HK-2 (cell line): ENCODE results near the gene LAMA5.
"Not testable (repeated sequence)": the region's sequence is repeated elsewhere in the genome, so short reads cannot be mapped to it uniquely, and the experiment has no call there.

ENCODE experiments used
- DNase-seq: peaks from one replicate; pipeline ENCODE4 v3.0.0-alpha.2; 2018; ENCODE audit not compliant: unreplicated experiment

LAMA5 gene

GRCh38 chr20:62388839-62389600, 21.9 kb upstream of the LAMA5 start:
- no peak for DNase-seq

GRCh38 chr20:62387933-62388635, 21.0 kb upstream of the LAMA5 start:
- DNase-seq = no peak

GRCh38 chr20:62387219-62387913, 20.3 kb upstream of the LAMA5 start:
- no peak for DNase-seq

GRCh38 chr20:62386383-62387218, 19.5 kb upstream of the LAMA5 start, which contains the start of gene RPS21:
TSS of gene RPS21 (plus strand) at chr20:62387103. CDS start at chr20:62387339, 236 bp downstream.
- DNase-seq = peak; percentile 95

DNA sequence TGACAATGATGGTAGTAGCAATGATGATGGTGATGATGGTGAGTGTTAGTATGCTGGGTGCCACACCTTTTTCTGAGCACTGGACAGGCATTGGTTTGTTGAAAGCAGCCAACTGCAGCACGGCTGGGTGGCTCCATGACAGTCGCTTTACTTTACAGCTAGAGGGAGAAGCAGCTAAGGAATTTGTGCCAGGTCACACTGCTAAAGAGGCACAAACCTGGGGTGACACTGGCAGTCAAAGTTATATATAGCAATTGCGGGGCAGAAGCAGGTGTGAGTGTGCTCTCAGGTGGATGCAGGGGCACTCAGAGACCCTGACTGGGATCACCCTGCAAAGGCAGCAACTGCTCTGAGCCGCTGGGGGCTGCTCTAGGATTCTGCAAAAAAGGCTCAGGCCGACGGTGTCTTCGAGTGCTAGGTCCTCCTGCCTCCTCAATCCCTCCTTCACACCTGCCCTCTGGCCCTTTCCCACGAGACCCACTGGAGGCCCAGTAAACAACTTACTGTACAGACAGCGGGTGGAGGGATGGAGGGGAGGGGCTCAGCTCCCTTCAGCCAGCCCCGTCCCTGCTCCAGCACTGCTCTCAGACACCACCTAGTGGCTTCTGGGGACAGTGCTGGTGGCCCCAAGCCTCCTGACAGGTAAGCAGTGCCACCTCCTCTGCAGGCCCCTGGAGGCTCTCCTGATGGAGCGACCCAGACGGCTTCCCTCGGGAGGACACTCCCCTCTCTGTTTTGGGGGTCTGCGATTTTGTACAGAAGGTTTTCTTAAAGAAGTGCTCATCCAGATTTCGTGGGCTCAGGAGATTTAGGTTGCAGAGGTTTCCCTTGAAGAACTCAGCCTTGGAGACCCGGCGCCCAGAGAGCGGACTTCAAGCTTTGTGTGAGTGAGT, 15.4 kb upstream of the LAMA5 start:
- peak; percentile 87 for DNase-seq

- DNase-seq = no peak
These were observed 14.7 kb upstream of the LAMA5 start for GRCh38 chr20:62381842-62382241.

GRCh38 chr20:62381202-62381797, 14.2 kb upstream of the LAMA5 start:
- DNase-seq = peak; percentile 77

GRCh38 chr20:62378215-62378614, 11.1 kb upstream of the LAMA5 start:
- DNase-seq = no peak

DNA sequence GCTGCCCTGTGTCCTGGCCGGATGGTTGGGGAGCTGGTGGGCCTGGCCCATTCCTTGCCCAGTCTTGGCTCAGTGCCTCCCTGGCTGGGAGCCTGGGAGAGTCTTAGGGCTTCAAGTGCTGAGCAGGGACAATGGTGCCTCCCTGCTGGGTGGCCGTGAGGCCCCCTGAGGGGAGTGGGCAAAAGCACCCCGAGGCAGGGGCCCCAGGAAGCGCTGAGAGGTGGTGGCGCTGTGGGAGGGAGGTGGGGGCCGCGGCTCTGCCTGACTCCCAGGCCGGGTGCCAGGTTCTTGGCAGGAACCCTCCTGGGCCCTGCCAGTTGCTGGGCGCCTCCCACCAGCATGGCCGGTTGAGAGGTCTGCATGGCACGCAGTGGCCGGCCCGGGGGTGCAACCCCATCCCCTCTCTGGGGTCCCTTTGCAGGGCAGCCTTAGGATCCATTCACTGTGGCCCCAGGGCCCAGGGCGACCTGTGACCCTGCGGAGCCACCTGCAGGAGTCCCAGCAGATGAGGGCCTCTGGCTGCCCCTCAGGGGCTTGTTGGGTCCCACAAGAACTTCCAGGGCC, 10.6 kb upstream of the LAMA5 start:
- DNase-seq = no peak

DNA sequence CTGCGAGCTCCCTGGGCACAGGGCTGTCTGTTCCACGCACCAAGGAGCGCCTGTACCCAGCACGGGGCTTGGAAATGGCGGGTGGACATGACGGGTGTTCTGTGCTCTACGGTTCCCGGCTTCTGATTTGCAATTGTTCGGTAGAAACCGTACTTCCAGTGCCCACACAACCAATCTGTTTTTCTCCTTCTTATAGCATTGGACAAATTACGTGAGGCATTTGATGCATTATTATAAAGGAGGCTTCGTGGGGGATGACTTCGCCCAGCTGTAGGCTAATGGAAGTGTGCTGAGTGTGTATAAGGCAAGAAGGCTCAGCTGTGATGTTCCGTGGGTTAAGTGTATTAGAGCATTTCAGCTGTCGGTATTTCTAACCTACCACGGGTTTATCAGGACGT, 10.0 kb upstream of the LAMA5 start:
- no peak for DNase-seq

DNA sequence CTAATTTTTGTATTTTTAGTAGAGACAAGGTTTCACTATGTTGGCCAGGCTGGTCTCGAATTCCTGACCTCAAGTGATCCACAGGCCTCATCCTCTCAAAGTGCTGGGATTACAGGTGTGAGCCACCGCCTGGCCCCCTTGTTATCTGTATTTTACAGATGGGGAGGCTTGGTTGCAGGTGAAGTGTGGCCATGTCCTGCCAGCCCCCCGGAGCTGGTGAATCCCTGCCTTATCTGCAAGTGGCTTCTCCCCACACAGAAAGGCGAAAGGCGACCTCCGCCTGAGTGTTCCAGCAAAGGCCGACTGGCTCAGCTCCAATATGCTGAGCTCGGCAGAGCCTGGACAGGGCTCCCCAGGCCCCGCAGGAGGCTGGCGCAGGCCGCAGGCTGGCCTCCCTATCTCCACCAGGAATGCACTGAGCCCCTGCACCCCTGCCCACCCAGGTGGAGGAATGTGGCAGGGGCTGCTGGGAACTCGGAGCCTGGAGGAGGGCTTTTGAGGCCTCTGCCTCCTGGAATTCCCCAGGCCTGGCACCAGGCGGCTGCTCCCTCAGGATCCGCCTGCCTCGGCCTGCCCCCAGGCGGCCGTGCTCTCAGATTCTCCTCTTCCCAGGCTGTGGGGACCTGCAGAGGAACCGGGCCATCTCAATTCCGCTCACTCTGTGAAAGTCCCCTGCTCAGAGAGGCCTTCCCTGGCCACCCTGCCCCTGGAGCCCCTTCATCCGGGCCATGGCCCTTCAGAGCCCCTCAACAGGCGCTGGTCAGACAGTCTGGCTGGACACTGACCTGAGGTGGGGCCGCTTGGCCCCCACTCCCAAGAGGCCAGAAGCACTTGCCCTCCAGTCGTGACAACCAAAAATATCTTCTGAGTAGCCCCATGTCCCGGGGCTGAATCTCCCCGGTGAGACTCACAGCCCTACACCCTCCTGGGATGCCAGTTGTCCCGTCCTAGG, 9.3 kb upstream of the LAMA5 start:
- DNase-seq = peak; percentile 83

- DNase-seq = no peak
These were observed 7.4 kb upstream of the LAMA5 start for GRCh38 chr20:62374331-62375152.

GRCh38 chr20:62373631-62374179, 6.6 kb upstream of the LAMA5 start:
- DNase-seq = not testable (repeated sequence)

- DNase-seq = no peak
These were observed 5.2 kb upstream of the LAMA5 start for GRCh38 chr20:62372042-62372993.

GRCh38 chr20:62371588-62372041, 4.5 kb upstream of the LAMA5 start:
- DNase-seq = no peak
